Breast epithelium (tissue), 4 donors: Measurements from ENCODE around the gene MBP. TPM values are rescaled to one million over a fixed set of nuclear protein-coding genes. Genes with fewer than 3 reads are reported as not detected.
A peak's percentile ranks its signal among the peaks of the same experiment; 100 is the strongest.

Experiments
- DNase-seq, 2 donors: peaks; one replicate each; pipeline ENCODE4 v3.0.0-alpha.2; 2019; ENCODE audit warnings: low spot score in 2 of 2
- H3K27ac ChIP-seq, 2 donors: fragments of 200-600 bp; sonication (generic) in 1 of 2; one replicate each; pipeline ENCODE4 v1.5.1; 2016 to 2019; ENCODE audit warnings: mild to moderate bottlenecking in 1 of 2
- H3K27me3 ChIP-seq, 2 donors: fragments of 200-600 bp; sonication (generic) in 1 of 2; one replicate each; pipeline versions ENCODE4 v1.5.1 to v1.6.0; 2017 to 2019; ENCODE audit warnings: control low read depth in 1 of 2, mild to moderate bottlenecking in 1 of 2
- H3K36me3 ChIP-seq: fragments of 200-600 bp; one replicate; pipeline ENCODE4 v1.5.1; 2019
- H3K4me1 ChIP-seq, 2 donors: fragments of 200-600 bp; sonication (generic); one replicate each; pipeline ENCODE4 v1.5.1; 2016 to 2019; ENCODE audit warnings: control low read depth in 1 of 2
- H3K4me3 ChIP-seq, 3 donors: fragments of 200-600 bp; sonication (generic); 1 replicate in 2 of 3; 2 replicates in 1 of 3; pipeline ENCODE4 v1.5.1; 2016 to 2019; ENCODE audit warnings: mild to moderate bottlenecking in 3 of 3, moderate library complexity in 2 of 3
- H3K9me3 ChIP-seq, 2 donors: fragments of 200-600 bp; sonication (generic) in 1 of 2; one replicate each; pipeline ENCODE4 v1.5.1; 2016 to 2019; ENCODE audit warnings: control low read depth in 1 of 2
- POLR2A ChIP-seq: fragments of 450-650 bp; IDR thresholded peaks from one replicate; pipeline ENCODE4 v1.6.1; 2016; ENCODE audit warnings: antibody characterized with exemption, mild to moderate bottlenecking, moderate library complexity
- POLR2AphosphoS5 ChIP-seq, 3 donors: sonication (generic); formaldehyde crosslinking; IDR thresholded peaks; one replicate each; pipeline ENCODE4 v1.6.1; 2017; ENCODE audit warnings: antibody characterized with exemption in 3 of 3
- intact Hi-C: fragments of 100-400 bp; cut with DNase I; formaldehyde crosslinking; loops from one replicate; pipeline ENCODE4 v1.15.1; 2023; ENCODE audit warnings: low total_unique reads
- total RNA-seq, 3 donors: library from RNA; depleted of rRNA; stranded (reverse); fragments of >200 nt; gene quantifications; one replicate each; pipeline ENCODE4 v1.1.0, GENCODE V29; 2016
- TF ChIP-seq, protein P1 (sequence below), 3 donors: fragments of 450-650 bp; IDR thresholded peaks; one replicate each; pipeline ENCODE4 v1.5.1; 2016 to 2017; ENCODE audit warnings: antibody characterized with exemption in 3 of 3, mild to moderate bottlenecking in 3 of 3, moderate library complexity in 3 of 3

The MBP gene
- total RNA-seq, 3 donors from 2014 or later, result 27.2 to 46.2 (median 32.4) TPM

GRCh38 chr18:77005651-77006195 lies 126.9 kb downstream of the MBP start:
- no peaks in the 10 kb centered on the region for H3K4me1 ChIP-seq
- H3K9me3 ChIP-seq, result no peaks in the 10 kb centered on the region
- TF ChIP-seq, protein P1, sequence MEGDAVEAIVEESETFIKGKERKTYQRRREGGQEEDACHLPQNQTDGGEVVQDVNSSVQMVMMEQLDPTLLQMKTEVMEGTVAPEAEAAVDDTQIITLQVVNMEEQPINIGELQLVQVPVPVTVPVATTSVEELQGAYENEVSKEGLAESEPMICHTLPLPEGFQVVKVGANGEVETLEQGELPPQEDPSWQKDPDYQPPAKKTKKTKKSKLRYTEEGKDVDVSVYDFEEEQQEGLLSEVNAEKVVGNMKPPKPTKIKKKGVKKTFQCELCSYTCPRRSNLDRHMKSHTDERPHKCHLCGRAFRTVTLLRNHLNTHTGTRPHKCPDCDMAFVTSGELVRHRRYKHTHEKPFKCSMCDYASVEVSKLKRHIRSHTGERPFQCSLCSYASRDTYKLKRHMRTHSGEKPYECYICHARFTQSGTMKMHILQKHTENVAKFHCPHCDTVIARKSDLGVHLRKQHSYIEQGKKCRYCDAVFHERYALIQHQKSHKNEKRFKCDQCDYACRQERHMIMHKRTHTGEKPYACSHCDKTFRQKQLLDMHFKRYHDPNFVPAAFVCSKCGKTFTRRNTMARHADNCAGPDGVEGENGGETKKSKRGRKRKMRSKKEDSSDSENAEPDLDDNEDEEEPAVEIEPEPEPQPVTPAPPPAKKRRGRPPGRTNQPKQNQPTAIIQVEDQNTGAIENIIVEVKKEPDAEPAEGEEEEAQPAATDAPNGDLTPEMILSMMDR (IDR thresholded peaks at IDR 0.05), result no peak
- TF ChIP-seq POLR2A (no peak), POLR2AphosphoS5 (IDR thresholded peaks at IDR 0.05) (no peak)
- H3K27me3 ChIP-seq, result no peaks in the 10 kb centered on the region
- intact Hi-C loops, result no loop called here
- no peak for DNase-seq
- no peak overlapping the region for H3K4me3 ChIP-seq
- H3K36me3 ChIP-seq, result no peaks in the 10 kb centered on the region
- H3K27ac ChIP-seq, result no peak overlapping the region

DNA sequence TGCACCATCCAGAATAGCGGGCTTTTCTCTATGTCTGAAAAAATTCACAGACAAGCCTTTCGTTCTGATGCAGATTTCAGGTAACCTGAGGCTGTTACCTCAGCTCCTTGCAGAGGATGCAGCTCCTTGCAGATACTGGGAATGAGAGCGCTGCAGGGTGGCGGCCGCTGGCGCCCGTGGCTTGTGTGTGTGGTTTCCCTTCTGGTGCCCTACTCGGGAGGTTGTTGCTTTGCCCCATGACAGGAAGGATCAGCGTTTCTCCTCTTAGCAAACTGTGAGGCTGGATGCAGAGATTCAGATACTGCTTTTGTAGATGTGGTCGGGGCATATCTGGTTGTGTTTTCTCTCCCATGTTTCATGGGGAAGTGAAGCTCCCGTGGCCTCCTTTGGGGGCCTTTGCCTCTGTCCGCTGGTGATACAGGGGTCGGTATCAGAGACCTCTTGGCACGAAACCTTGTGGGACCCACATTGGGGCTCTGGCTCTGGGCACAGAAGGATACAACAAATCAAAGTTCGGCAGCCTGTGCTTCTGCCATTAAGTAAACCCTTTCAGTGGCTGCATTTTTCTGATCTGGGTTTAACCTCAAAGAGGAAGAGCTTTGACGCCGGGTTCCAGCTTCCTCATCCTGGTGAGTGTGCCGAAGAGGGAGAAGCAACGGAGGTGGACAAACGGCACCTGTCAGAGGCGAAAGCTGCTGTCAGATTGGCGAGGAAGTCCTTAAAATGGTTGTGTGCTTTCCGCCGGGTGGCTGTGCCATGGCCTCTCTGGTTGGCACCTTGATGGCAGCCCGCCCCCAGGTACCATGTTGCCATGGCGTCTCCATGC lies 127.8 kb downstream of the MBP start:
- intact Hi-C loops, result no loop called here
- TF ChIP-seq, protein P1 (IDR thresholded peaks at IDR 0.05), result no peak
- TF ChIP-seq POLR2A (no peak), POLR2AphosphoS5 (IDR thresholded peaks at IDR 0.05) (no peak)
- no peak for DNase-seq
- H3K9me3 ChIP-seq, result no peaks in the 10 kb centered on the region
- H3K27ac ChIP-seq, result peak overlapping the region in 1 of 2 donors; percentile 7
- no peaks in the 10 kb centered on the region for H3K36me3 ChIP-seq
- H3K4me3 ChIP-seq, result no peak overlapping the region
- no peaks in the 10 kb centered on the region for H3K27me3 ChIP-seq
- no peaks in the 10 kb centered on the region for H3K4me1 ChIP-seq

DNA sequence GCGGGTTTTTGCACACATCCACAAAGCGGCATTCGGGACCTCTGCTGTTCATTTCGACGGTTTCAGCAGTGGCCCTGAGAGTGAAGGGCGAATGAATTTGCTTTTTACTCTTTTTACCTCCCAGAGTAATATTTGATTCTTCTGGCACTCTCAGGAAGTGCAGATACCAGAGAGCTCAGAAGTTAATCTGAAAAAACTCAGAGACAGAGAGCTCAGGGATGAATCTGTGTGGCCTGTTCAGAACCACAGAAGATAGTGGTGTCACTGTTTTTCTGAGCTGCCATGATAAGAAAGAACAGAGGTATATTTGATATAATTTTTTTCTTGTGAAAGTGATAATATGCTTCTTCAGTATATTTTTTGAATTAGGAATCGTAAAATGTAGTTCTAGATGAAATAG lies 129.3 kb downstream of the MBP start:
- Histone ChIP-seq H3K27ac (no peak overlapping the region), H3K9me3 (no peaks in the 10 kb centered on the region), H3K4me1 (no peaks in the 10 kb centered on the region), H3K27me3 (no peaks in the 10 kb centered on the region), H3K4me3 (no peak overlapping the region), H3K36me3 (no peaks in the 10 kb centered on the region)
- TF ChIP-seq POLR2A (no peak), POLR2AphosphoS5 (IDR thresholded peaks at IDR 0.05) (no peak)
- TF ChIP-seq, protein P1 (IDR thresholded peaks at IDR 0.05), result no peak
- intact Hi-C loops, result no loop called here
- DNase-seq, result no peak

DNA sequence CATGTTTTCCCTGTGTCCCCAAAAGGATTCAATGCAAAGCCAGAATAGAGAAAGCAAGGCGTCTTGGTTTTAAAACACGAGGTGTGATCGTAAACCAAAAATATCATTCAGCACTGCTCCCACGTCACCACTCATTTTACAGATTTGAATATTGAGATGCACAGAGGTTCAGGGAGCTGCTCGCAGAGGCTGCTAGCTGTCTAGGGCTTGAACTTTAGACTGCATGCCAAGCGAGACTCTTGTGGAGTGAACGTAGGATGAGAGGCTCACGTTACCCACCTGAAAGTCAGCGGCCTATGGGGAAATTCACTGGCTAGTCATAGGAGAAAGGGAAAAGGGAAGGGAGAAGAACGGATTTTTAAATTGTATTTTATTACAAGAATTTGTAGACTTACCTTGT lies 130.1 kb downstream of the MBP start:
- no peak for DNase-seq
- Histone ChIP-seq H3K4me1 (no peaks in the 10 kb centered on the region), H3K4me3 (no peak overlapping the region), H3K27me3 (no peaks in the 10 kb centered on the region), H3K9me3 (no peaks in the 10 kb centered on the region), H3K36me3 (no peaks in the 10 kb centered on the region), H3K27ac (peak overlapping the region in 1 of 2 donors; percentile 12)
- TF ChIP-seq, protein P1 (IDR thresholded peaks at IDR 0.05), result no peak
- TF ChIP-seq POLR2AphosphoS5 (IDR thresholded peaks at IDR 0.05), result no peak
- TF ChIP-seq POLR2A, result no peak
- intact Hi-C loops, result no loop called here

- no peak for DNase-seq
- Histone ChIP-seq H3K9me3 (no peaks in the 10 kb centered on the region), H3K27ac (no peak overlapping the region), H3K4me1 (no peaks in the 10 kb centered on the region), H3K36me3 (no peaks in the 10 kb centered on the region), H3K27me3 (no peaks in the 10 kb centered on the region), H3K4me3 (no peak overlapping the region)
- TF ChIP-seq POLR2A (no peak), POLR2AphosphoS5 (IDR thresholded peaks at IDR 0.05) (no peak)
- TF ChIP-seq, protein P1 (IDR thresholded peaks at IDR 0.05), result no peak
- intact Hi-C loops, result no loop called here
Measured at GRCh38 chr18:77001979-77002378, 130.6 kb downstream of the MBP start.
